ENCODE measurements around the gene ZMYND11.

- TF ChIP-seq EZH2 (IDR thresholded peaks at IDR 0.05) (no peak), POLR2AphosphoS5 (IDR thresholded peaks at IDR 0.05; ENCODE audit: borderline replicate concordance, low read depth, low read length) (no peak), FOXP2 (optimal IDR thresholded peaks at IDR 0.05; ENCODE audit: control extremely low read depth, extremely low read length, insufficient read depth) (no peak)
These were observed 74.1 kb downstream of the ZMYND11 start for GRCh38 chr10:209357-209756.
